Measurements from ENCODE around the gene FCAR.
"Not testable (repeated sequence)": the region's sequence is repeated elsewhere in the genome, so short reads cannot be mapped to it uniquely, and the experiment has no call there.

- TF ChIP-seq POLR2A (IDR thresholded peaks at IDR 0.05; ENCODE audit: low read depth, low read length); TAF1 (IDR thresholded peaks at IDR 0.05; ENCODE audit: borderline replicate concordance, low read depth, low read length); POLR2AphosphoS5 (IDR thresholded peaks at IDR 0.05; ENCODE audit: low read depth, low read length): not testable (repeated sequence)
Measured at GRCh38 chr19:54863459-54863858, 10.6 kb upstream of the FCAR start.

Data from GM12892 (cell line).